ENCODE data around the gene LRMDA. TPM values are rescaled to one million over a fixed set of nuclear protein-coding genes. Genes with fewer than 3 reads are reported as not detected.

The LRMDA gene
- total and polyA plus RNA-seq, 2 of the 13 experiments (the other 11 are each of a cell fraction or from before 2014, with no cell fraction given), result 13.4 to 22.0 TPM

- ChIA-PET POLR2A (interaction anchor here (0.7 to 9.5 kb wide), 9 partner anchors 9 to 634 kb away, joined by 3 to 145 read pairs (median 12); partner anchors contain the start of gene ZNF503), CTCF (ENCODE audit: low intra/inter-chr PET ratio, low total read pairs) (no interaction called here)
- intact Hi-C loops (cut with micrococcal nuclease; ENCODE audit: unreplicated experiment), result loop anchor here (2.0 to 5.0 kb wide), 2 partner anchors 123 to 635 kb away; partner anchors contain the start of gene ZNF503
- peaks cover 66% of the 10 kb centered on the region for H3K4me1 ChIP-seq (ENCODE audit: insufficient read depth, low read length)
- no peak for FAIRE-seq
- H3K27me3 ChIP-seq (ENCODE audit: control insufficient read depth in 1 of 2, insufficient read depth in 2 of 2, low read length in 2 of 2), result no peaks in the 10 kb centered on the region; a peak in 1 of 5 replicates
- no peaks in the 10 kb centered on the region for H4K20me1 ChIP-seq (ENCODE audit: insufficient read depth, low read length)
- H3K4me3 ChIP-seq (replicated peaks in 1 of 3; ENCODE audit: insufficient read depth in 1 of 3, low read depth in 2 of 3, low read length in 3 of 3), result no peak overlapping the region
- in situ Hi-C loops (cut with HindIII; ENCODE audit: extremely low pct_ligation_motif_present, low pct_unique_long_range_greater_than_20kb), result loop anchor here (10.0 kb wide), 2 partner anchors 261 to 641 kb away; no protein-coding TSS in a partner anchor
- WGBS (ENCODE audit: low lambda C conversion rate), result 83% methylated on average over 20 of the region's 20 CpGs
- no TSS peak for BruUV-seq (replicated peaks)
- H3K4me2 ChIP-seq (ENCODE audit: low read depth, low read length), result no peak overlapping the region
- no peak for ATAC-seq
- DNase-seq (ENCODE audit: low spot score), result no peak
- H3K36me3 ChIP-seq (replicated peaks in 1 of 2; ENCODE audit: control insufficient read depth in 1 of 2, insufficient read depth in 2 of 2, low read length in 2 of 2), result peaks cover 0 to 2% of the 10 kb centered on the region in 2 experiments; a peak in 4 of 5 replicates
- peaks cover 28% of the 10 kb centered on the region for H3K9me3 ChIP-seq (ENCODE audit: low read length)
- H3K79me2 ChIP-seq (ENCODE audit: insufficient read depth, low read length), result peaks cover 25% of the 10 kb centered on the region
- H3K9ac ChIP-seq (ENCODE audit: insufficient read depth, low read depth, low read length), result peak overlapping the region; percentile 64; the same call in 1 of the 2 replicates
- no peak overlapping the region for H2AFZ ChIP-seq (ENCODE audit: low read length)
- peak overlapping the region; percentile 97 for H3K27ac ChIP-seq (ENCODE audit: extremely low read length, insufficient read depth, low read length)
- TF ChIP-seq ZNF335 (CRISPR knock-in tag; IDR thresholded peaks at IDR 0.05) (no peak), FOXO1 (CRISPR knock-in tag; IDR thresholded peaks at IDR 0.05) (no peak), PRPF4 (IDR thresholded peaks at IDR 0.05; ENCODE audit: low read depth, low read length, poor library complexity, severe bottlenecking) (peak; percentile 22), THYN1 (CRISPR knock-in tag; IDR thresholded peaks at IDR 0.05; ENCODE audit: borderline replicate concordance, low read depth) (no peak), TFAP4 (IDR thresholded peaks at IDR 0.05; ENCODE audit: borderline replicate concordance, low read depth) (0 out of 2 replicates have a peak, but pooled peaks have one; percentile 20)
These were observed 604.0 kb downstream of the LRMDA start for GRCh38 chr10:76035206-76036110.

All from HepG2 (cell line).